NCI-H187 treated with DMSO at 0.1 percent for 48 hours (cell line): ENCODE data around the gene IGBP1.
A peak's percentile ranks its signal among the peaks of the same experiment; 100 is the strongest.
"Not testable (repeated sequence)": the region's sequence is repeated elsewhere in the genome, so short reads cannot be mapped to it uniquely, and the experiment has no call there.

Experiments
- DNase-seq: peaks from one replicate; lab custom pipeline; 2025; lab: John Stamatoyannopoulos, UW

Gene IGBP1

DNA sequence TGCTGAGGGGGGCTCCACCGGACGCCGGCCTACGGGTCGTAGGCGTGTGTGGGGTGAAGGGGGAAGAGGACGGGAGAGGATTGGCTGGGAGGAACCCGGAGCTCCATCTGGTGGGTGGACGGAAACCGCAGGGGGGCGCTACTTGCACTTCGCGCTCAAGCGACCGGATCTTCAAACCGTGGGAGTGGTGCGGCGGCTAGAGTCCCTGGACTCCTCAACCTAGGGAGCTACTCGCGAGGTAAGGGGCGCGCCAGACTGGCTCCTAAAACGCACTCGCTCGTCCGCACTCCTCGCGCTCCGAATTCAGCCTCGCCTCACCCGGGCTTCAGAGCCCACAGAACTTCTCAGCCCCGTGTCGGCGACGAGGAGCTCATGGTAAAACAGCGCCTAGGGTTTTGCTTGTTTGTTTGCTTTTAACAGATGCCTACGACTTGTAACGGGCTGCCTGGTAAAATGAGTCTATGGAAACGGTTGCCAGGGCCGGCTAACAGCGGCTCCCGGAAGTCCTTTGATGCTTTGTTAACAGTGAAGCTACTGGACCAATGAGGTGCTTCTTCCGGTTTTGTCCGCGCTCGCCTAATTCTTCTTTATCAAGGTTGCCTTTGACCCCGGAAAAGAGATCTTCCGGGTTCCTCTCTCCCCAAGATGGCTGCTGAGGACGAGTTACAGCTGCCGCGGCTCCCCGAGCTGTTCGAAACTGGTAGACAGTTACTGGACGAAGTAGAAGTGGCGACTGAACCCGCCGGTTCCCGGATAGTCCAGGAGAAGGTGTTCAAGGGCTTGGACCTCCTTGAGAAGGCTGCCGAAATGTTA, at the start of gene IGBP1:
Gene IGBP1 (plus strand): TSS at position 145 of the 813 bp plus-strand sequence. CDS start 501 bp downstream, at position 646.
- DNase-seq, result peak; percentile 80

DNA sequence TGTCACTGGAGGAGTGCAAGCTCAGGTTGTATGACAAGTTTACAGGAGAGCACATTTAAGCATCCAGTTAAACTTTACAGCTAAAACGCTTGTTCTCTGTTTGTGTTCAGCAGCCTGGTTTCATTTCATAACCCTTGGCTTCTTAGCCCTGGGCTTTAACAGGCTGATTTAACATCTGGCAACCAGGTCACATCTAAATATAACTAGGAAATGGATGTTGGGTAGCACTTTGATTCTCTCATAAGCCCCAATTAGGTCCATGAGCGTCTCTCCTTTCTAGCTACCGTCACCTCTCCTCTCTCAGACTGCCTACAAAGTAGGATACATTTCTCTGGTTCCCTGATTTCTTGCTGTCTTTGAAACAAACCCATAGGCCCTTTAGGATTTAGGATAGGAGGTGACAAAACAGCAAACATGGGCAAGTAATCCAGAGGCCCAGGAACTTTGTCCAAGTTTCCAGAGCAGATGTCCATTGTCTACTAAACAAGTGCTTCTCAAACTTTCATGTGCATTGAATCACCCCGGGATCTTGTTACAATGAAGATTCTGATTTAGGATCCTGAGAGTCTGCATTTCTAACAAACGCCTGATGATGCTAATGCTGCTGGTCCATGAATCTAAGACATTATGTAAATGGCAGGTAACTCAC, 48.5 kb upstream of the IGBP1 start:
- DNase-seq, result no peak

DNA sequence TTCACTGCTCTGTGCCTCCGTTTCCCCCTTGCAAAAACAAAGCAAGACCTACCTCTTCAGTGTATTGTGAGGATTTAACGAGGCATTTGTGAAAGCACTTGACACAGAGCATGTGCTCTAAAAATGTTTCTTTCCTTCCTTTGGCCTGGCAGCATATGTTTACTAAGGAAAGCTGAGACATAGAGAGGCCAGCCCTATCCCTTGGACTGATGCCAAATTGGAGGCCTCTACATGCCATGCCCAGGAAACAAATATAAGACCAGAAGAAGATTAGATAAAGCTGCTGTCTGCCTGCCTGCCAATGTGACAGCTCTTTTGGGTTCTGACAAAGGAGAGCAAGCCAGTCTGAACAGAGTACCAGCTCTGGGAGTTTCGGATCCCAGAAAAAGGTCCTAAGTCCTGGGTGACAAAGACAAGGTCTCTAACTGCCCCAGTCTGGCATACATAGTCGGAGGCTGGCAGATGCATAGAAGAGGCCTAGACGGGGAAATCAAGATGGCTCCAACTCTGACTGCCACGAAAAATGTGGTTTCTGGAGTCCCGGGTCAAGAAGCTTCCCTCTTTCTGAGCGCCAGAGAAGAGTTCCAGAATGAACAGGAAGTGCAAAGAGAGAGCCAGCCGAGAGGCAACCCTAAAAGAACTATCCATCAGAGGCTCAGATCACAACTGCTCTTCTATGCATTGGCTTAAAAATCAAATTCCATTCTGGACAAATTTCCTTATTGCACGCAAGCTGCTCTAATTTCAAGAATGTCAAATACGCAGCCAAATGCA, 45.2 kb upstream of the IGBP1 start:
- no peak for DNase-seq

DNA sequence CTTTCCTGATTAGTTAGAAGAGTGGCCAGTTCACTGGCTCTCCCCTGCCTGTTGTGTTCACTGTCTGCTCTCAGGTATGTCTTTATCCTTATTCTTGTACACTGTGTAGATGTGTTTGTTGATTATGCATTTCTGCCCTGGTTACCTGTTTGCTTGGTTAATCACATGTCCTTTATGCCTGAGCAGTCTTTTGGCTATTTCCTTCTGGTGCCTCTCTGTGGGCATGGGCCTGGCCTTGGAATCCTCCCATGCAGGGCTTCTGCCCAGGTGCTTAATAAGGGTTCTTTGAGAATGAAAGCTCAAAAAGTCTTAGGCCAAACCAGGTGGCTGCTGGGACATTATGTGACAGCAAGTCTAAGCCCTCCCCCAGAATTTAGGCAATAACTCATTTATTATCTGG, 44.5 kb upstream of the IGBP1 start:
- no peak for DNase-seq

DNA sequence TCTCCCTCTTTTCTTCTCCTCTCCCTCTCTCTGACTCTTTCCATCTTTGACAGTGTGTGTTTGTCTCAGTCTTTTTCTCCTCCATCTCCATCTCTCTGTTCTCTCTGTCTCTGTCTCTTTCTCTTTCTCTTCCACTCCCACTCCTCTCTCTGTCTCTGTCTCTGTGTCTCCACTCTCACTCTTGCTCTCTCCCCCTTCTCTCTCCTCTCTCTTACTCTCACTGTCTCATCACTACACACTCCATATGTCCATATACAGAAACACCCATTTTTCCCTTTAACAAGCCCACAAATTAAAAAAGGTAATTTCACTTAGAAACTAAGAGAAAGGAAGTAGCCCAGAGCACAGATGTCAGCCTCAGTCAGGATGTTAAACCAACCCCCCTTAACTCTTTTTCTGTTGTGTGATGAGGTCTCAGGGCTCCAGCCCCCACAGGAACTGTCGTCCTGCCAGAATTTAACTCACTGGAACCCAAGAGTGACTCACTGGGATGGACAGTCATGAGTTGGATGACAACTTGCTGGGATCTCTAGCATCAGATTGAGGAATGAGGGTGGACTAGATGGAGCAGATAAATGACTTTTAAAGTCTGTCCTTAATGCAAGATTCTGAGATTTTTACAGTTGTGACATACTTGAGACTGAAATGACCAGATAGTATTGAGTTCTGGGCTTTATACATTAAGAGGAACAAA, 43.5 kb upstream of the IGBP1 start:
- DNase-seq, result no peak

DNA sequence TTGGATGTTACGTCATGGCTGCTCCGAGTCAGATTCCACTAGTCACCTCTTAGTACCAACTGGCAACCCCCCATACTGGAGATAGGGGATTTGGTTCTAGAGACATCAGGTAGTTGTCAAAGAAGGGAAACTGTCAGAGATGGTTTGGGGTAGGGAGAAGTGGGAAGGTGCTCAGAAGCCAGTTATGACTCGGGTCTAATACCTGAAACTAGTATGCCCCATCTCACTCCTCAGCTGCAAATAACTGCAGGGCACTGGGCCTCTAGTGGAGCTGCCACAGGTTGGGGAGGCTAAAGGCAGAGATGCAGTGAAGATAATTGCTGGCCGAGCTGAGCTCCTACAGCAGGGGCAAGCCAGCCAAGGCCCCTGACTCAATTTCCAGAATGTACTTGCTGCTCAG, 41.0 kb upstream of the IGBP1 start:
- no peak for DNase-seq

DNA sequence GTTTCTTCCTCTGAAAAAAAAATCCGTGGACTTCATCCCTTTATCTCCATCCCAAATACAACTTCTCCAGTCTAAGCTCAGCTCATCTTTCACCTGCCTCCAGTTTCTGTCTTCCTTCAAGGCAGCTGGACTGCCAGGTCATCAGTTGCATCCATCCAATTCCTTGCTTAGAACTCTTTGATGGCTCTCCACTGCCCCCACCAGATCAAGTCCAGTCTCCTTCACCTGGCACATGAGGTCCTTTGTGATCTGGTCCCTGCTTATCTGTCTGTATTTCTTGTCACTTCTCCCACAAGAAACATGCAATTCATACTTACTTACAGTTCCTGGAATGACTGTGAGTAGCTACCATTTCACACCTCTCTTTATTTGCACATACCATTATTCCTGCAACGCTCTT, 37.2 kb upstream of the IGBP1 start:
- no peak for DNase-seq

DNA sequence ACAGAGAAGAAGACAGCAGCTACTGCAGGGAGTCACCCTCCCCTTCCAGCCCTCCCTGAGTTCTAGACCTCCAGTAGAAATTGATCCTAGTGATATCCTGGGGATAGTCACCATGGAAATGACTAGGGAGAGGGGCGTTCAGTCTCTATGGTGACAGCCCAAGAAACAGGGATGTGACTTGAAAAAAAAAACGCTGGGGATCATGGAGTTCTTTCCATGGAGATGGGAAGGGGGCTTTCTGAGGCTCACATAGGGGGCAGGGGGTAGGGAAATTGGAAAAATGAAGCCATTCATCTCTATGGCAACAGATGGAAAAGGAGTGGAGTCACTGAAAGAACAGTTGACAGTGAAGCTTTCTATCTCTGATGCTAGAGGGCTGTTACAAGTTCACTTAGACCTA, 28.0 kb upstream of the IGBP1 start:
- no peak for DNase-seq

DNA sequence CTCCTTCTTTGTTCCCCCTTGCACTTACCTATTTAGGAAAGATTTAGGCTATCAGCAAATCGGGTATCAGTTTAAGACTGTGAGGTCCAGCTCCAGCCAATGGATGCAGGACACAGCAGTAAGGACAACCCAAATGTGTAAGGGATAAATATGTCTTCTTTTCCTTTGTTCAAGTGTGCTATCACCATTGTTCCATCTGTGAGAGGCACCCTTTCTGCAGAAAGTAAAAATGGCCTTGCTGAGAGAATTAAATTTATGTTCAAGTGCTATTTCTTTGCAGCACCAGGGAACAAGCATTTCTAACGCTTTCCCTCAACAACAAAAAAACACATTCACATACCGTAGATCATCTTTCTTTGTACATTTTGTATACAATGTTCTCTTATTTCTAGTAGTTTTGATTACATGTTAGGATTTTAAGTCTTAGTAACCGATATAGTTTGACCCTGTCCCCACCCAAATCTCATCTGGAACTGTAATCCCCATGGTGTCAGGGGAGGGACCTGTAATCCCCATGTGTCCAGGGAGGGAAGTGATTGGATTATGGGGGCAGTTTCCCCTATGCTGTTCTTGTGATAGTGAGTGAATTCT, 21.7 kb upstream of the IGBP1 start:
- not testable (repeated sequence) for DNase-seq

DNA sequence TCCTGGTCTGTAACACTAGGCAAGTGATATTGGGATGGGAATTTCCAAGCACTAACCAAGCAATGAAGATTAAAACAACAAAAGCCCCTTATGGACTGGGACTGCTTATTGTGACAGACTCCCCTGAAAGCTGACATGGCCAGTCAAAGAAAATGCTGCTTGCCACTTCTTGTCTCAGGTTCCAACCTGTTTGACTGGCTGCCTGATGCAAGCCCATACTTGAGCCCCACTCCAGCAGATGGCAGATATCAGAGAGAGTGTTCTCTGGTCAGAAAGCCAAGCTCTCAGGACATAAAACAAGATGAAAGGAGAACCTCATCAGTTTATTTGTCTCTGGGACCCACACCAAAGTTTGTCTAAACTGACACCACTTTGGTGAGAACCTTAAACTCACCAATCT, 15.5 kb upstream of the IGBP1 start:
- DNase-seq, result no peak

DNA sequence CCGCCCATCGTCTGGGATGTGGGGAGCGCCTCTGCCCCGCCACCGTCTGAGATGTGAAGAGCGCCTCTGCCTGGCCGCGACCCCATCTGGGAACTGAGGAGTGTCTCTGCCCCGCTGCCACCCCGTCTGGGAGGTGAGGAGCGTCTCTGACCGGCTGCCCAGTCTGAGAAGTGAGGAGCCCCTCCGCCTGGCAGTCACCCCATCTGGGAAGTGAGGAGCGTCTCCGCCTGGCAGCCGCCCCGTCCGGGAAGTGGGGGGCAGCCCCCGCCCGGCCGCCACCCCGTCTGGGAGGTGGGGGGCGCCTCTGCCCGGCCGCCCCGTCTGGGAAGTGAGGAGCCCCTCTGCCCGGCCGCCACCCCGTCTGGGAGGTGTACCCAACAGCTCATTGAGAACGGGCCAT, 10.2 kb upstream of the IGBP1 start:
- not testable (repeated sequence) for DNase-seq

DNA sequence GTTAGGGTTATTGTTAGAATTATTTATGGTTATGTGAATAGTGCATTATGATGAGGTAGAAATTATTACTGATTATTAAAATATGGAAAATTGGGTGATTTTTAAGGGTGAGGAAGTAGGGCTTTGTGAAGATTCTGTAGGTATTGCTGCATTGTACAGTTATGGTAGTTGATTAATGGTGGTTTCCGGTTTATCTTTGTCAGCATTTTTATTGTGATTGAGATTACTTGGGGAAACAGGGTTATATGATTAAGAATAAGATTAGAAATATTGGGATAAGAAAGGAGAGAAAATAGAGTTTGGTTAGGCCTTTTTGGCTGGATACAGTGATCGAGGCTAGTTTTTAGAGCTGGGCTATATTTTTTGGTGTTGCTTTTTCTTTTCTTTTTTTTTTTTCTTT, 8.6 kb upstream of the IGBP1 start:
- no peak for DNase-seq

DNA sequence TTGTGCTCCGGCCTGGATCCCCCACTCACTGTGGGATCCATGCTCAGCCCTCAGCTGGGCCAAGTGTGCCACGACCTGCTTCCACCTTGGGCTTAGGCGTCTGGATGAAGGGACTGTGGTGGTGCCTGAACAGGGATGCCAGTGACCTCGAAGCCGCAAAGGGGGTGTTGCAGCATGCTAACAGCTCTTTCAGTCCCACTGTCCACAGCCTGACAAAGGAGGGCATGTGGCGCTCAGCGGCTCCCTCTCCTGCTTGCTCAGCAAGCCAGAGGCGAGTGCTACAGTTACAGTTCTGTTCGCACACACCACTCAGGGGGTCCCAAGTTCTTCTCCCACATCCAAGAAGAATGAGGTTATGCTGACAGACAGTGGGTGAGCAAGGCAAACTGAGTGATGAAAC, 5.2 kb upstream of the IGBP1 start:
- DNase-seq, result no peak

DNA sequence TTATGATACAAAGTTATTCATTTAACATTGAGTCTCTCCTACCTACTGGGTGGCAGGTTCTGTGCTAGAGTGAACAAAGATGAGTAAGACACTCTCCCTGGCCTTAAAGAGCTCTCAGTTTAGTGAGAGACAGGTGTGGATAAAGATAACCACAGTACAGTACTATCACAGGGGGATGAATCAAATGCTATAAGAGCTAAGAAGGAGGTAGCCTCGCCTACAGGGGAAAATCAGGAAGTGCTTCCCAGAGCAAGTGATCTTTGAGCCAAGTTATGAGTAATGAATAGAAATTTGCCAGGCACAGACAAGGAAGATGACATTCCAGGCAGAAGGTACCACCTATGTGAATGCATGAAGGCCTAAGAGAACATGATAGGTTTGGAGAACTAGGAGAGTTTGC, 3.4 kb upstream of the IGBP1 start:
- DNase-seq, result no peak

DNA sequence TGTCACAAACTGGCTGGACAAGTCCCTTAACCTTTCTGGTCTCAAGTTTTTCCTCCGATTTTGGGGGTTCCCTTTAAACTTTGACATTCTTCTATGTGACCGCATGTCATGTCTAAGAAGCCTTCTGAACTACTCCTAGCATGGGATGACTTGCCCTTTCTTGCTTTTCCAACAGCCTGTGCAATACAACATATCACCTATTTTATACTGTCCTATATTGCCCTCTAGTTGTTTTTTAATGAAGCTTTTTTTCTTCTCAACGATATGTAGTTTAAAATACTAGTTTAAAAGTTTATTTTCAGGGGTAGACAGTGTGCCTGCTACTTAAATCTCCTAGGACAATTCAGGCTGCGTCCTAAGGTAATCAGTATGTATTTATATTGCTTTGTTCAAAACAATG, 1.0 kb upstream of the IGBP1 start:
- DNase-seq, result no peak

DNA sequence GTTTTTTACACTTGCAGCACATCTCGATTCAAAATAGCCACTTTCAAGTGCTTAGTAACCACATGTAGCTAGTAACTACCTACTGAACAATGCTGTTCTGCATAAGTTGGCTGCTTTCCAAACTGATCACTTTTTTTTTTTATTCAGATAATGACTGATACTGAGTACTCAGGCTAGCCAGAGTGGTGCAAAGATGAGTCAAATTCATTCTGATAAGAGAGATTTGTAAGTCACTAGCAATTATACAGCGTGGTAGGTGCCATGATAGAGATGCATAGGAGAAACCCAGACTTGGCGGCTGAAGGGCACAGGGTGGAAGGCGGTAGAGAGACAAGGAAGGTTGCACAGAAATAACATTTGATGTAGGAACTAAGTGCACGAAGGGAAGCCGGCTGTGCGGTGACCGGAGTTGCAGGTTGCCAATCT, 357 bp upstream of the IGBP1 start:
- DNase-seq, result no peak

DNA sequence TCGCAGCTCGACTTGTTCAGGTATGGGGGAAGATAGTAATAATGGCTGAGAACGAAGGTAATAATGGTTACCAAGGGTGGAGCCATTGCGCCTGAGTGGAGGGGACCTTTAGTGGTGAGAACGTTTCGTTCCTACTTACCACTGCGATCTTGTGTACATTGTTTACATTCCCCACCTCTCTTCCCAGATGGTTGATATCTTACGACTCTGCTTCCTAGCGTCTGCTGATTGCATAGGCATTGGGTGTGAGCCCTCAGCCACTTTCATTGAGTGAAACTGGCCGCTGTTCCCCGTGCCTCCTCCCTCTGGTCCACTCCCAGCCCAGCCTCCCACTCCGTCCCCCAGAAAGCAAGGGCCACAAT, 850 bp downstream of the IGBP1 start:
- peak; percentile 3 for DNase-seq

DNA sequence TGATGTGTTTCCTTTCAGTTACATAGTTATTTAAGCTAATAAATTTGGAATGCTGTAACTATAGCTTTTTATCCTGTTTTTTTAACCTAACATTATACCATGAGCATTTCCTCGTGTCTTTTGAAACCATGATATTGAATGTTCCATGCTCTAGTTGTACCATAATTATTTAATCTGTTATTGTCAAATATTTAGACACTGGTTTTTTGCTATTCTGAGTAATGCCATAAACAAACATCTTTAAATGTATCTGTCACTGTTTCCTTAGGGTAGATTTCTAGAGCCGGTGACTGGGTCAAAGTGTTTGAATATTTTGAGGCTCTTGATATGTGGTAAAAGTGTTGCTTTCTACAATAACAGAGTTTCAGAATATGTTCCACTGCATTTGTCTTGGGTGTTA, 5.4 kb downstream of the IGBP1 start:
- DNase-seq, result no peak

DNA sequence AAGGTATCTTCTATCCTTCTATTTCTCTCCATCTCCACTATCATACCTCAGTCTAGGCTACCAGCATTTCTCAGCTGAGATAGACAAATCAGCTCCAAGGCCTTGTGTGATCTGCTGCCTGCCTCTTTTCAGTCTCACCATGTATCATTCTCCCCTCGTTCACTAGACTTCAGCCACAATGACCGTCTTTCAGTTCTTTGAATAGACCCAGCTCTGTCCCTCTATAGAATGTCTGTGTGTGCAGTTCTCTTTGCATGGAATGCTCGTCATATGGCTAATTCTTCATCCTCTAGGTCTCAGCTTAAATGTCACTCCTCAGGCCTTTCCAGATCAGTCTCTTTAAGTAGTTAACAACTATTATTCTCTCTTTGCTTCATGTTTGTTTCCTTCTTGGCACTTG, 6.5 kb downstream of the IGBP1 start:
- DNase-seq, result no peak

DNA sequence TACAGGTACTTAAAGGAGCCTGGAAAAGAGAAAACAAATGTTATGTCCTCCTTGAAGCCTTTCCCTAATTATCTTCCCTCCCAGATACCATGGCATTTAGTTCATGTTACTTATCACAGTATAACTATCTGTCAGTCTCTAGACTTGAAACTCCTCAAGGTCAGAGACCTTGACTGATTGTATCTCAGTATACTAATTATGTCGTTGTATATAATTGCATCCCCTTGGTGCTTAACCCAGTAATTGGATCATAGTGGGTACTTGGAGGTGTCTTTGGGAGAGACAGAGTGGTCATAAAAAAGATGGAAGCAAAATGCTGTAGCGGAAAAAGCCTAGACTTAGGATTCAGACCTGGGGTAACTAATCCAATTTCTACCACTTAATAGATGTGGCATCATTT, 8.1 kb downstream of the IGBP1 start:
- no peak for DNase-seq

DNA sequence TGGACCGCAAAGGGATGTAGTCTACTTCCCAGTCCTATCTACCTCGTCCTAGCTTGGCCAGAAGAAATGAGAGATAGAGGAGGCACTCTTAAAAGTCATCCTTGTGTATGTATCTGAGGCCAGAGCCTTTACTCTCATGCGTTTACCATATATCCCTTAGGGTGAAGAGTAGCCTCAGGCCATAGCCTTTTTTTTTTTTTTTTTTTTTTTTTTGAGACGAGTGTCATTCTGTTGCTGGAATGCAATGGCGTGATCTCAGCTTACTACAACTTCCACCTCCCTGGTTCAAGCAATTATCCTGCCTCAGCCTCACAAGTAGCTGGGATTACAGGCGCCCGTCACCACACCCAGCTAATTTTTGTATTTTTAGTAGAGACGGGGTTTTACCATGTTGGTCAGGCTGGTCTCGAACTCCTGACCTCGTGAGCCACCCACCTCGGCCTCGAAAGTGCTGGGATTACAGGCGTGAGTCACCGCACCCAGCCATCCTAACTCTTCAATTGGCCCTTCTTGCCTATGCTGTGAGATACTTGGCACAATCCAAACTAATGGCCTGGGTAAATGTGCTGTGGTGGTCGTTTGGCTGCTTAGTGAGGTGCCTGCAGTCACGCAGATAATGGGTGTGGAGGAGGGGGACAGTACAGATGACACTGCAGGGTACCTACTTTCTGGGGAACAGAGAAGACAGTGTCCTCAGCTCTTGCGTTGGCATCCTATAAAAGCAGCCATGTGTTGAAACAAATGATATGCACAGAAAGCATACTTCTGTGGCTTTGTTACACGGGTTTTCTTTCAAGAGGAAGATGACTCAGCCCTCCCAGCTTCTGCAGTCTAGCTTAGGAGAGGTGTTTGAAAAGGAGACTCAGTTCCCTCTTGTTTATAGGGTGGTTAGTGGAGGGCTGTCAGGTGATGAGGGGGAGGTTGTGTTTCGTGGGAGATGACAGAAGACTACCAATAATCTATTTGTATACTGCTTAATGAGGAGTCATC, 33.6 kb downstream of the IGBP1 start:
- DNase-seq, result no peak
